ENCODE results near the gene BTNL9. TPM values are rescaled to one million over a fixed set of nuclear protein-coding genes. Genes with fewer than 3 reads are reported as not detected.

Gene BTNL9
- polyA plus RNA-seq, 1 donor (not counting 4 experiments of a cell fraction or from before 2014, with no cell fraction given) = 0.07 TPM

- DNase-seq (ENCODE audit: low read depth, low spot score) = no peak
Observed at GRCh38 chr5:181108578-181109165, 68.6 kb downstream of the BTNL9 start.

GRCh38 chr5:181109489-181110013, 69.5 kb downstream of the BTNL9 start:
- dilution Hi-C loops (cut with MboI; ENCODE audit: extremely low pct_ligation_motif_present, low sequenced_read_pairs) = no loop called here
- Histone ChIP-seq H3K4me3 (ENCODE audit: control insufficient read depth in 2 of 3, extremely low read depth in 1 of 3, insufficient read depth in 2 of 3, low read depth in 1 of 3, low read length in 3 of 3) (no peak overlapping the region), H3K9me1 (ENCODE audit: control insufficient read depth, extremely low read depth, insufficient read depth, low read length) (no peaks in the 10 kb centered on the region), H3K4me1 (ENCODE audit: control insufficient read depth, extremely low read depth, insufficient read depth, low read length) (no peaks in the 10 kb centered on the region), H3K27me3 (ENCODE audit: control insufficient read depth, extremely low read depth, insufficient read depth, low read length) (peaks cover 17% of the 10 kb centered on the region), H3K9me3 (ENCODE audit: control insufficient read depth, low read depth, low read length) (no peaks in the 10 kb centered on the region), H3K4me2 (ENCODE audit: control insufficient read depth, extremely low read depth, insufficient read depth, low read depth, low read length) (no peak overlapping the region), H3K27ac (ENCODE audit: control insufficient read depth, insufficient read depth, low read length) (no peak overlapping the region), H3K9ac (ENCODE audit: control insufficient read depth, extremely low read depth, insufficient read depth, low read length) (no peak overlapping the region), H4K20me1 (ENCODE audit: control insufficient read depth, extremely low read depth, insufficient read depth, low read length) (no peaks in the 10 kb centered on the region), H3K36me3 (ENCODE audit: control insufficient read depth in 2 of 2, extremely low read depth in 1 of 2, insufficient read depth in 2 of 2, low read length in 2 of 2) (no peaks in the 10 kb centered on the region), H3K79me2 (ENCODE audit: control insufficient read depth, insufficient read depth, low read length) (no peaks in the 10 kb centered on the region), H2AFZ (ENCODE audit: control insufficient read depth, low read length) (no peak overlapping the region)
- FAIRE-seq (no peak), DNase-seq (ENCODE audit: low read depth, low spot score) (no peak)
- TF ChIP-seq CTCF (optimal IDR thresholded peaks at IDR 0.05 in 1 of 3, IDR thresholded peaks at IDR 0.05 in 1 of 3, conservative IDR thresholded peaks at IDR 0.05 in 1 of 3; ENCODE audit: extremely low read depth in 1 of 3, insufficient read depth in 2 of 3, low read length in 3 of 3) (no peak), EZH2 (IDR thresholded peaks at IDR 0.05; ENCODE audit: low read length) (no peak)

More at GRCh38 chr5:181108578-181109165, 68.6 kb downstream of the BTNL9 start:
- H3K9me1 ChIP-seq (ENCODE audit: control insufficient read depth, extremely low read depth, insufficient read depth, low read length) = no peaks in the 10 kb centered on the region
- H3K4me3 ChIP-seq (ENCODE audit: control insufficient read depth in 2 of 3, extremely low read depth in 1 of 3, insufficient read depth in 2 of 3, low read depth in 1 of 3, low read length in 3 of 3) = no peak overlapping the region
- no peaks in the 10 kb centered on the region for H3K79me2 ChIP-seq (ENCODE audit: control insufficient read depth, insufficient read depth, low read length)
- FAIRE-seq = no peak
- H3K9me3 ChIP-seq (ENCODE audit: control insufficient read depth, low read depth, low read length) = no peaks in the 10 kb centered on the region
- H3K4me1 ChIP-seq (ENCODE audit: control insufficient read depth, extremely low read depth, insufficient read depth, low read length) = no peaks in the 10 kb centered on the region
- dilution Hi-C loops (cut with MboI; ENCODE audit: extremely low pct_ligation_motif_present, low sequenced_read_pairs) = no loop called here
- H3K9ac ChIP-seq (ENCODE audit: control insufficient read depth, extremely low read depth, insufficient read depth, low read length) = no peak overlapping the region
- H3K27me3 ChIP-seq (ENCODE audit: control insufficient read depth, extremely low read depth, insufficient read depth, low read length) = peaks cover 9% of the 10 kb centered on the region
- no peaks in the 10 kb centered on the region for H3K36me3 ChIP-seq (ENCODE audit: control insufficient read depth in 2 of 2, extremely low read depth in 1 of 2, insufficient read depth in 2 of 2, low read length in 2 of 2)
- TF ChIP-seq EZH2 (IDR thresholded peaks at IDR 0.05; ENCODE audit: low read length) (no peak), CTCF (optimal IDR thresholded peaks at IDR 0.05 in 1 of 3, IDR thresholded peaks at IDR 0.05 in 1 of 3, conservative IDR thresholded peaks at IDR 0.05 in 1 of 3; ENCODE audit: extremely low read depth in 1 of 3, insufficient read depth in 2 of 3, low read length in 3 of 3) (no peak)
- no peak overlapping the region for H2AFZ ChIP-seq (ENCODE audit: control insufficient read depth, low read length)
- no peak overlapping the region for H3K4me2 ChIP-seq (ENCODE audit: control insufficient read depth, extremely low read depth, insufficient read depth, low read depth, low read length)
- H3K27ac ChIP-seq (ENCODE audit: control insufficient read depth, insufficient read depth, low read length) = no peak overlapping the region
- H4K20me1 ChIP-seq (ENCODE audit: control insufficient read depth, extremely low read depth, insufficient read depth, low read length) = no peaks in the 10 kb centered on the region
